ENCODE results near the gene ACTN2. TPM values are rescaled to one million over a fixed set of nuclear protein-coding genes. Genes with fewer than 3 reads are reported as not detected.

Gene ACTN2
- total RNA-seq, 4 donors from 2014 or later = 0.21 to 1.1 (median 0.65) TPM

DNA sequence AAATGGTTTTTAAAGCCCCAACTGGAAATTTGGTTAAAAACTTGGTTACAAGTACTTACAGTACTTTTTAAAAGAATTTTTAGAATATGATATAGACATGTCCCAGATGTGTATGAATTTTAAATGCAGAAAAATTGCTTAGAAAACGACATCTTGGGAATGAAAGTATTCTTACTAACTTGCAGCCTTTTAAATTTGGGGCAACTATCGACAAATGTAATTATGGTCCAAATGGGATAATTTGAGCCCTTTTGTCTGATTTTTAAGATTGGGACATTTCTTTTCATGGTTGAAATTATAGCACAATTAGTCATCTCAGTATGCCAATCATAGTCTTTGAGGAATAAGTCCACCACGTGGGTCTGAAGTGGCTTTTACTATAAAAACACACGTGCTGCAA, 65.6 kb downstream of the ACTN2 start:
- H3K9me3 ChIP-seq = no peaks in the 10 kb centered on the region
- WGBS, 2 donors = 64 to 65% methylated on average over 4 of the region's 4 CpGs
- H3K36me3 ChIP-seq = no peaks in the 10 kb centered on the region
- TF ChIP-seq CTCF (IDR thresholded peaks at IDR 0.05) = no peak
- TF ChIP-seq POLR2A (IDR thresholded peaks at IDR 0.05) = no peak
- no peak for TF ChIP-seq EP300 (IDR thresholded peaks at IDR 0.05)
- DNase-seq (ENCODE audit: low spot score in 2 of 2) = no peak
- no peak overlapping the region for H3K4me3 ChIP-seq
- no peaks in the 10 kb centered on the region for H3K4me1 ChIP-seq
- no peaks in the 10 kb centered on the region for H3K27me3 ChIP-seq
- no peak overlapping the region for H3K27ac ChIP-seq

- Histone ChIP-seq H3K27me3 (no peaks in the 10 kb centered on the region), H3K27ac (no peak overlapping the region), H3K4me3 (no peak overlapping the region), H3K36me3 (no peaks in the 10 kb centered on the region), H3K9me3 (no peaks in the 10 kb centered on the region), H3K4me1 (no peaks in the 10 kb centered on the region)
- 49 to 50% methylated on average over 5 of the region's 5 CpGs for WGBS, 2 donors
- no peak for DNase-seq (ENCODE audit: low spot score in 2 of 2)
- TF ChIP-seq EP300 (IDR thresholded peaks at IDR 0.05) (no peak), CTCF (IDR thresholded peaks at IDR 0.05) (no peak), POLR2A (IDR thresholded peaks at IDR 0.05) (no peak)
These were observed 67.2 kb downstream of the ACTN2 start for GRCh38 chr1:236753516-236753915.

DNA sequence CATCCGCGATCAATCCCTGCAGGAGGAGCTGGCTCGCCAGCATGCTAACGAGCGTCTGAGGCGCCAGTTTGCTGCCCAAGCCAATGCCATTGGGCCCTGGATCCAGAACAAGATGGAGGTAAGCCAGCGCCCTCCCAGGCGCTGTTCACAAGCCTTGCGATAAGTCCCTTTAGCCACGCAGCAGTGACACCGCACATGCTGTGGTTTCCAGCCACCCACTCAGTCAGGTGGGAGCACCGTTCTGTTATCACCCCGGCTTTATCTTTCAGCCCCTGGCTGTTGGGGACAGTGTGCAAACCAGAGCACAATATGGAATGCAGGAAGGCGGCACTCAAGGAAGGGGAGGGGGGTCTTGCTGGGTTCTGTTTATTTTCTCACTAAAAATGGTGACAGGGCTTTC, 67.7 kb downstream of the ACTN2 start:
- 90 to 94% methylated on average over 11 to 14 of the region's 14 CpGs for WGBS, 2 donors
- H3K36me3 ChIP-seq = no peaks in the 10 kb centered on the region
- TF ChIP-seq CTCF (IDR thresholded peaks at IDR 0.05) (no peak), EP300 (IDR thresholded peaks at IDR 0.05) (no peak), POLR2A (IDR thresholded peaks at IDR 0.05) (no peak)
- H3K27me3 ChIP-seq = no peaks in the 10 kb centered on the region
- H3K4me1 ChIP-seq = no peaks in the 10 kb centered on the region
- no peak for DNase-seq (ENCODE audit: low spot score in 2 of 2)
- no peaks in the 10 kb centered on the region for H3K9me3 ChIP-seq
- H3K27ac ChIP-seq = no peak overlapping the region
- no peak overlapping the region for H3K4me3 ChIP-seq

- no peaks in the 10 kb centered on the region for H3K9me3 ChIP-seq
- H3K4me1 ChIP-seq = no peaks in the 10 kb centered on the region
- no peak for DNase-seq (ENCODE audit: low spot score in 2 of 2)
- no peak overlapping the region for H3K4me3 ChIP-seq
- TF ChIP-seq EP300 (IDR thresholded peaks at IDR 0.05) = no peak
- no peak for TF ChIP-seq POLR2A (IDR thresholded peaks at IDR 0.05)
- no peak for TF ChIP-seq CTCF (IDR thresholded peaks at IDR 0.05)
- 81 to 86% methylated on average over 18 of the region's 18 CpGs for WGBS, 2 donors
- H3K27me3 ChIP-seq = no peaks in the 10 kb centered on the region
- H3K27ac ChIP-seq = no peak overlapping the region
- H3K36me3 ChIP-seq = no peaks in the 10 kb centered on the region
These were observed 68.4 kb downstream of the ACTN2 start for GRCh38 chr1:236754525-236755210.

DNA sequence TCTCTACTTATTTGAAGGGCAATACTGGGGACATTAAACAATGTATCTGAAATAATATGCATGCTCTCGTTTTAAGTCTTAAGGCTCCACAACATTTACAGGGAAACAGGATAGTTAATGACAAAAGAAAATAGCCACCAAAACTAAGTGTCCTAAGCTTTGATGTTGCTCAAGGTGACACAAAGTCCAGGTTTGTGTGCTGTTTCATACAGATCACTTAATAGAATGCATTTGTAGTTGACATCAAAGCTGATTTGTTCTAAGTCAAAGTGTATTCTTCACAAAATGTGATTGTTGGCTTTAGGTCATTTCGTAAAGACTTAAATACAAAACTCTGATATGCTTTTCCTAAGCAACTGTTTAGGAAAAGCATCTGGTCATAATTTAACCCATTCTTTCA, 71.3 kb downstream of the ACTN2 start:
- no peaks in the 10 kb centered on the region for H3K4me1 ChIP-seq
- no peak overlapping the region for H3K4me3 ChIP-seq
- DNase-seq (ENCODE audit: low spot score in 2 of 2) = no peak
- WGBS, 2 donors = 84 to 85% methylated on average over 2 of the region's 2 CpGs
- H3K27ac ChIP-seq = no peak overlapping the region
- no peaks in the 10 kb centered on the region for H3K9me3 ChIP-seq
- H3K27me3 ChIP-seq = no peaks in the 10 kb centered on the region
- no peaks in the 10 kb centered on the region for H3K36me3 ChIP-seq
- no peak for TF ChIP-seq EP300 (IDR thresholded peaks at IDR 0.05)
- no peak for TF ChIP-seq POLR2A (IDR thresholded peaks at IDR 0.05)
- no peak for TF ChIP-seq CTCF (IDR thresholded peaks at IDR 0.05)

Measured in tibial nerve (tissue), 4 donors.